ENCODE results near the gene TTC34.

Gene TTC34

GRCh38 chr1:2611031-2611501 is 190.4 kb downstream of the TTC34 start:
- DNase-seq (ENCODE audit: low read depth, low spot score), result peak; percentile 13
- H3K4me3 ChIP-seq (ENCODE audit: low read depth, low read length), result no peak overlapping the region
- no peak for TF ChIP-seq CTCF (IDR thresholded peaks at IDR 0.05; ENCODE audit: low read depth, low read length)
- in situ Hi-C loops (cut with HindIII; ENCODE audit: low sequenced_read_pairs), result no loop called here

GRCh38 chr1:2610036-2610959 is 191.2 kb downstream of the TTC34 start:
- H3K4me3 ChIP-seq (ENCODE audit: low read depth, low read length), result no peak overlapping the region
- no peak for DNase-seq (ENCODE audit: low read depth, low spot score)
- TF ChIP-seq CTCF (IDR thresholded peaks at IDR 0.05; ENCODE audit: low read depth, low read length), result no peak
- in situ Hi-C loops (cut with HindIII; ENCODE audit: low sequenced_read_pairs), result no loop called here

- no peak for DNase-seq (ENCODE audit: low read depth, low spot score)
- no peak overlapping the region for H3K4me3 ChIP-seq (ENCODE audit: low read depth, low read length)
- in situ Hi-C loops (cut with HindIII; ENCODE audit: low sequenced_read_pairs), result no loop called here
- no peak for TF ChIP-seq CTCF (IDR thresholded peaks at IDR 0.05; ENCODE audit: low read depth, low read length)
Observed at GRCh38 chr1:2609319-2610035, 192.0 kb downstream of the TTC34 start.

- no peak for TF ChIP-seq CTCF (IDR thresholded peaks at IDR 0.05; ENCODE audit: low read depth, low read length)
- no peak overlapping the region for H3K4me3 ChIP-seq (ENCODE audit: low read depth, low read length)
- in situ Hi-C loops (cut with HindIII; ENCODE audit: low sequenced_read_pairs), result no loop called here
- DNase-seq (ENCODE audit: low read depth, low spot score), result no peak
Observed at GRCh38 chr1:2607641-2608091, 193.8 kb downstream of the TTC34 start.

GRCh38 chr1:2606881-2607621 is 194.4 kb downstream of the TTC34 start:
- in situ Hi-C loops (cut with HindIII; ENCODE audit: low sequenced_read_pairs), result no loop called here
- DNase-seq (ENCODE audit: low read depth, low spot score), result no peak
- no peak for TF ChIP-seq CTCF (IDR thresholded peaks at IDR 0.05; ENCODE audit: low read depth, low read length)
- H3K4me3 ChIP-seq (ENCODE audit: low read depth, low read length), result no peak overlapping the region

- in situ Hi-C loops (cut with HindIII; ENCODE audit: low sequenced_read_pairs), result no loop called here
- DNase-seq (ENCODE audit: low read depth, low spot score), result no peak
- no peak for TF ChIP-seq CTCF (IDR thresholded peaks at IDR 0.05; ENCODE audit: low read depth, low read length)
- H3K4me3 ChIP-seq (ENCODE audit: low read depth, low read length), result no peak overlapping the region
Observed at GRCh38 chr1:2606396-2606880, 195.1 kb downstream of the TTC34 start.
